Activated CD4-positive, alpha-beta T cell treated with anti-CD3 and anti-CD28 coated beads, Interleukin-2, amount 50 U/mL, for 4 hours (primary cell): Measurements from ENCODE around the gene WDR89.
A peak's percentile ranks its signal among the peaks of the same experiment; 100 is the strongest.
"Not testable (repeated sequence)": the region's sequence is repeated elsewhere in the genome, so short reads cannot be mapped to it uniquely, and the experiment has no call there.

ENCODE experiments used
- DNase-seq, 2 experiments: peaks; one replicate each; pipeline ENCODE4 v3.0.0-alpha.2; 2020

The WDR89 gene, protein sequence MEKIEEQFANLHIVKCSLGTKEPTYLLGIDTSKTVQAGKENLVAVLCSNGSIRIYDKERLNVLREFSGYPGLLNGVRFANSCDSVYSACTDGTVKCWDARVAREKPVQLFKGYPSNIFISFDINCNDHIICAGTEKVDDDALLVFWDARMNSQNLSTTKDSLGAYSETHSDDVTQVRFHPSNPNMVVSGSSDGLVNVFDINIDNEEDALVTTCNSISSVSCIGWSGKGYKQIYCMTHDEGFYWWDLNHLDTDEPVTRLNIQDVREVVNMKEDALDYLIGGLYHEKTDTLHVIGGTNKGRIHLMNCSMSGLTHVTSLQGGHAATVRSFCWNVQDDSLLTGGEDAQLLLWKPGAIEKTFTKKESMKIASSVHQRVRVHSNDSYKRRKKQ

DNA sequence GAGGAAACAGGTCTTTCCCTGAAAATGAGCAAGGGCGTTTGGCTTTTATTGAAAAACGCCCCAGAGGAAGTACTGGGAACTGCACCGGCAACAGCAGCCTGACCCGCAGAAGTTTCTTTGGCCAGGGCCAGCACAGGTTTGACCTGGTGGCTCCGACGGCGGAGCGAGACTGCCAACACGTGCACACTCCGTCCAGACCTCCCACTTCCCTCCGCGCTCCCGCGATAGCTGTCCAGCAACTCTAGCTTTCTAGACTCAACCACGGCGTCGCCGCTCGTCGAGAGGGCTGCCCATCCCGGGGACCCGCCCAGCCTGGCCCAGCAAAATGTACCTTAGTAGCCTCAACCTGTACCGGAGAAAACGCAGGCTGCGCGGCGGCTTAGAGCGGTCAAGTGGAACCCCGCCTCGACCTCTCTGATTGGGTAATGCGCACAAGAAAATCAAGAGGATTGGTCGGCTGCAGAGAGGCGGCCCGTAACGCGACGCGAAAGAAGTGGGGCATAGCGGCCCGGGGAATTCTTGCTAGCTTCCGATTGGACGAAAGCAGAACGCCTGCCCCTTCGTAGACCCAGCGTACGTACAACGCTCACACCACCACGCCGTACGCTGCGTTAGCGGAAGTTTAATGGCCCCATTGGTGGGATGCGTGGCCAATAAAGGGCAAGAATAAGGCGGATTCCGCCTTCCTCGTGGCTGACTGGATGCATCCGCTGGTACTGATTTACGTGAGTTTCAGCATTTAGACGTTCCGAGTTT lies at the start of gene WDR89:
Gene WDR89, minus strand, starts transcription at position 399 of the 756 bp plus-strand sequence. CDS start 41,929 bp downstream, outside the sequence.
- peak; percentile 93 to 95 for DNase-seq

DNA sequence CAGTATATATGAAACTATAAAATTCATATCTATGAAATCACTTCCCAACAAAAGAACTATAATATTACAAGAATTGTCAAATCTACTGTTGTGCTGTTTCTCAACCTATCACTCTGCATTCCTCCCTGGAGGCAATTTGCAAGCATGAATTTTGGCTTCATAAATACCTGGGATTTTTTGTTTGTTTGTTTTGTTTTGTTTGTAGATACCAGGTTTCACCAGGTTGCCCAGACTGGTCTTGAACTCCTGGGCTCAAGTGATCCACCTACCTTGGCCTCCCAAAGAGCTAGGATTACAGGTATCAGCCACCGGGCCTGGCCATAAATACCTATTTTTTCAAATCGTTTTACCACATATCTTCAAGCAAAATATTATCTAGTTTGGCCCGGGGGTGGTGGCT lies 47.5 kb upstream of the WDR89 start:
- no peak for DNase-seq

DNA sequence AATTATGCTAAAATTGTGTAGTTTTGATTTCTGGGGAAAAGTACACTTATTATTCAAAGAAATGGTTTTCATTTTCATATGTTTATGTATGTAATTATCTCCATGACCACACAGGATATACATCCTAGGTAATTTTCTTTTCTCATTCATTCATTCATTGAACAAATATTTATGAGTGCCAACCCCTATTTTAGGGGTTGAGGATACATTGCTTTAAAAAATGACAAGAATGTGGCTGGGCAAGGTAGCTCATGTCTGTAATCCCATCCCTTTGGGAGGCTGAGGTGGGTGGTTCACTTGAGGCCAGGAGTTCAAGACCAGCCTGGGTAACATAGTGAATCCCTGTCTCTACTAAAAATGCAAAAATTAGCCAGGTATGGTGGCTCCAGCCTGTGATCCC lies 45.3 kb upstream of the WDR89 start:
- DNase-seq = no peak

DNA sequence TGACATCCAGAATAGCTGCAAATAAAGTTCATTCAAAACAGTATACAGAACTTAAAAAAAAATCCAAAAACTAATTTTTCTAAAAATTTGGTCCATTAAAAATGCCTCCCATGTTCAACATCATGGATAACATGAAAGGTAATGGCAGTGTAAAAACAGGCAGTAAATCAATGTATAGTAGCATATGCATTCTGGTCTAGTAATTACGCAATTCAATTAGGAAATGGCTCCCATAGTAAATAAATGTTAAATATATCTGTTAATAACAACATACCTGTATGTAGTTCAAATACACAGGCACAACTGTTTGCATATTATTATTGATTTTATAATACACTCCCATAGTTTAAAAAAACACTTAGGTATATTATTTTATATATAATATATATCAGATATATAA lies 43.7 kb upstream of the WDR89 start:
- no peak for DNase-seq

DNA sequence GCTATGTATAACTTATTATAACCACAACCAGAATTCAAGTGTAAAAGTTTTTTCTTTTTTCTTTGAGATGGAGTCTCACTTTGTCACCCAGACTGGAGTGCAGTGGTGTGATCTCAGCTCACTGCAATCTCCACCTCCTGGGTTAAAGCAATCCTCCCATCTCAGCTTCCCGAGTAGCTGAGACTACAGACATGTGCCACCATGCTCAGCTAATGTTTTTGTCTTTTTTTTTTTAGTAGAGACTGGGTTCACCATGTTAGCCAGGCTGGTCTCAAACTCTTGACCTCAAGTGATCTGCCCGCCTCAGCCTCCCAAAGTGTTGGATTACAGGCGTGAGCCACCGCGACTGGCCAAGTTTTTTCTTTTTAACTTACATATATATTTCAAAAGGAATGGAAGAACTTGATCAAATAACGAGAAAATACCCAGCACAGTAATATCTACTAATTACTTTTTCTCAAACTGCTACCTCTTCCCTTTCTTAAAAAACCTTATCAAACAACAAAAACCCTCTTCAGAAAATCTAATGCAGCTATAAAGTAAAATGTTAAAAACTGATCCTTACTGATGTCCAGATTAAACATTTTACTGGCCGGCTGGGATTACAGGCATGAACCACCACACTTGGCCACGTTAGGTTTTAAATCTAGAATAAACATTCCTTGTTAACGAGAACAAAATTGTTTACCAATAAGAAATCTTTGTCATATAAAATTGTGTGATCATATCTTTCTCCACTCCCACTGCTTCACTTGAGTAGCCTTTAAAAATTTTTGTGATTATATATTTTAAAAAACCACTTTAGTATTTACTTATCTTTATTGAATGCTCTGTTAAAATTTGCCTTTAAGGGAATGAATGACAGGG lies 41.3 kb upstream of the WDR89 start:
- DNase-seq = no peak

DNA sequence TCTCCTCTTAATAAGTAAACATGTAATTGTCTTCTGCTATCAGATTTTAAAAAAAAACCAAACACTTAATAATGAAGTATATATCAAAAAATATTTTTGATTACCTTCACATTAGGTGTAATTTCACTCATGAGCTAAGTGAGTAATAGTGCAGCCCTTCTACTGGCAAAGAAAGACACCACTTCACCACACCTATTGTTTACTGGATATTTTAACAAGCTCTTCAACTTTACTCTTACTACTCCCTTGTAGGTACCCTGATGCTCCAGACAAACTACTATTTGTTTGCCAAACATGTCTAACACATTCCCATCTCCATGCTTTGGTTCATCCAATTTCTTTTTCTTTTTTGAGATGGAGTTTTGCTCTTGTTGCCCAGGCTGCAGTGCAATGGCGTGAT lies 36.9 kb upstream of the WDR89 start:
- no peak for DNase-seq

DNA sequence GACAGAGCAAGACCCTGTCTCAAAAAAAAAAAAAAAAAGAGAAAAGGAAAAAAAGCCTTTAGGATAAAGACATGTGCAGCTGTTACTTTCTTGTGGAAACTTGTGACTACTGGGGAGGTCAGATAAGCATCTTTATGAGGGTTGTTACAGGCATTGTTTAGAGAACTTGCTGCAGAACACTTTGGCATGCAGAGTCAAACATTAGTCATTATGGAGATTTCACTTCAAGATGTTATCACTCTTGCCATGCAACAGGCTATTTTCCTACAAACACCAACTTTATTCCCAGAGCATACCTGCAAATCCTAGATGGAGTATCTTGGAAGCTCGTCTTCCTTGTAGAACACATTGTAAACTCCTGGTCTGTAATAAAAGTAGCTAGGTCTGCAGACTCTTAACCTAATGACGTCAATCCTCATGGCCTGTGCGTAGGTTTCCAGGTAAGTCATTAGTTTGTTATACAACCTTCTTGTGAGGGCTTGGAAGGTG lies 36.3 kb upstream of the WDR89 start:
- DNase-seq = no peak

DNA sequence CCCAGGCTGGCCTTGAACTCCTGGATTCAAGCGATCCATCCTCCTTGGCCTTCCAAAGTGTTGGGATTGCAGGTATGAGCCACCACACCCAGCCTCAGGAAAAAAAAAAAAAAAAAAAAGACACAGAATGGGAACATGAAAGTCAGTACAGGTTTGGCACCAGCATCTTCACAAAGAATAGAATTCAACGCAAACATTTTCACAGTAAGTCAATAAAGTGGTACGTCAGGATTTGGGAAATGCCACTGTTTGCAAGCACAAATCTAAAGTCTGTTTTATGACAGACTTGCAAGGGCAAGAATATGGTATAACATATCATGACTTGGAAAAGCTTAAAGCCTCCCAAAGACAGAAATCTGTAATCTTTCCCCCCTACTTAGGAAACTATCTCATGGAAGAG lies 34.9 kb upstream of the WDR89 start:
- DNase-seq = no peak

DNA sequence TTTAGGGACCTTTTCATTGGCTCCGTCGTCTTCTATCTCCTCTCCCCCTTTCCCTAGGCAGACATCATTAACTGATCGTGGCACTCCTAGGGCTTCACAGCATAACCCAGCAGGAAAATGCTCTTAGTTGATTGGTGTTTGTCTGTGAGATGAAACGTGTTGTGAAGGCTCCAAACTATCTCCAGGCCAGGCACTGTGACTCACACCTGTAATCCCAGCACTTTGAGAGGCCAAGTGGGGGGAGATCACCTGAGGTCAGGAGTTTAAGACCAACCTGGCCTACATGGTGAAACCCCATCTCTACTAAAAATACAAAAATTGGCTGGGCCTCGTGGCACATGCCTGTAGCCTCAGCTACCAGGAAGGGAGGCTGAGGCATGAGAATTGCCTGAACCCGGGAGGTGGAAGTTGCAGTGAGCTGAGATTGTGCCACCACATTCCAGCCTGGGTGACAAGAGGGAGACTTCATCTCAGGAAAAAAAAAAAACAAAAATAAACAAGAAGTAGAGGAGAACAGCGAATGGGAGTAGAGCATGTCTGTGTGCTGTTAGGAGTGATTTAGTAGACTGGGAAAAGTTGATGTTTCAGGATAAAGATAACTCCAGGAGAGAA lies 32.3 kb upstream of the WDR89 start:
- DNase-seq = no peak

DNA sequence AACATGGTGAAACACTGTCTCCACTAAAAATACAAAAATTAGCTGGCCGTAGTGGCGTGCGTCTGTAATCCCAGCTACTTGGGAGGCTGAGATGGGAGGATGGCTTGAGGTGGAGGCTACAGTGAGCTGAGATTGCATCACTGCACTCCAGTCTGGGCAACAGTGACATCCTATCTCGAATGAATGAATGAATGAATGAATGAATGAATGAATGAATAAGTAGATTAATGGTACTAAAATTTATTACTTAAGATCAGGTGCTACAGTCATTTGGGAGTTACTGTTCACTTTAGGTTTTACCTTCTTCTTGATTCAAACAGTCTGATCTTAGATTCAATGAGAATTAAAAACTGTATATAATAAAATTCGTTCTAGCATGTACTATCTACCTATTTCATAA lies 31.6 kb upstream of the WDR89 start:
- DNase-seq = no peak

DNA sequence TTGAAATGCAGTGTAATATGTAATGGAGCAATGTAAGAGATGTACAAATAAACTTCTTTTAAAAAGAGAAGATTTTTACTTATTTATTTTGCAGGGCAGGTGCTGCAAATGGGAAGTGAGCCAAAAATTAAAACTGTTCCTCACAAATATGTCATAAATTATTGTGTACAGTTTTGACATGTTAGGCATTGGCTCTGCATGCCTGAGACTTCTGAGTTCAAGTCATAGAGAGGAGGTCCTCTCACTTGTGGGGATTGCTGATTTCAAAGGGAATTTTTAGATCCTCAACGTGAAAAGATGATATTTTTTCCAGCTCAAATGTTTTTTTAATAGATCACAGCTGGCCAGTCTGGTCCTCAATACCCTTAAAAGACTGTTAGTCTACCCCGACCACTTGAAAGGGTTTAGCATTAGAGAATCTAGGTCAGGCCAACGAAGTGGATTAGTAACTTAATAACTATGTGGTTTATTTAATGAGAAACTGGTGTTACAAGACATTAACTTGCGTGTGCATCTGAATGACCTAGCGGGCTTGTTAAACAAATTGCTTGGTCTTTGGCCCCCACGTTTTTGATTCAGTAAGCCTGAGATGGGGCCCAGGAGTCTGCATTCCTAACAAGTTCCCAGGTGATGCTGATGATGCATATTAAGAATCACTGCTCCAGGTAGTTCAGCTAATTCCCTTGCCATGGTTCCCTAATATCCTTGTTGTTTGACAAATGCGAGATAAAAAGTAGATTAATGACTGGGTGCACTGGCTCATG lies 30.9 kb upstream of the WDR89 start:
- no peak for DNase-seq

DNA sequence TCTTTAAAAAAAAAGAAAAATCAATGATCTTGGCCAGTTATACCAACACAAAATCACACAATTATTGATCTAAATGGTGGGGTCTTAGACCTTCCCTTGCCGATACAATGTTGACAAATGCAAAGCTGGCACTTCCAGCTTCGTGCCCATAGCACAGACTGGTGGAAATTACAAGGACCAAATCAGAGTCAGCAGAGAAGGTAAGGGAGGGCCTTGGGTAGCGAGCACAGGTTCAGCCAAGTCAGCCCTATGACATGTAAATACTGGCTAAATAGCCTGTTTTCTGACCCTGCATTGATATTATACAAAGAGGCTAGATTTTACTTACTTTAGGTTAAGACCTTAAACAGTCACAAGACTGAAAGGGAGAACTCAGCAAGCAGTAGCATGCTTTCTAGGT lies 30.3 kb upstream of the WDR89 start:
- no peak for DNase-seq

DNA sequence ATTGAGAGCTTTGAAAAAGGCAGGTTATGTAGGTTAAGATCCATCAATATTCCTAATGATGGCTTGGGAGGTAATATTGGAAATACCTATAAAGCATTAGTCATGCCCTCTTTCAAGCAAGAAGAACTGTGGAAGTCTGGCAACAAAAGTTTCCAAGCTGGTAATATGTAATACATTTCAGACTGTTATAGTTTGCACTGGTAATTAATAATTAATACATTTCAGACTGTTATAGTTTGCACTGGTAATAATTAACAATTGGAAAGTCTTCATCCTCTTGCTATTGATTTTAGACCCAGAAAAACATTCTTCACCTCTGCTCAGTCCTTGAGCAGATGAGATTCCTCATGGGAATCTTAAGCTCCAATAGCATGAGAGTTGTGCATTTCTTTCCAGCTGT lies 29.0 kb upstream of the WDR89 start:
- no peak for DNase-seq

DNA sequence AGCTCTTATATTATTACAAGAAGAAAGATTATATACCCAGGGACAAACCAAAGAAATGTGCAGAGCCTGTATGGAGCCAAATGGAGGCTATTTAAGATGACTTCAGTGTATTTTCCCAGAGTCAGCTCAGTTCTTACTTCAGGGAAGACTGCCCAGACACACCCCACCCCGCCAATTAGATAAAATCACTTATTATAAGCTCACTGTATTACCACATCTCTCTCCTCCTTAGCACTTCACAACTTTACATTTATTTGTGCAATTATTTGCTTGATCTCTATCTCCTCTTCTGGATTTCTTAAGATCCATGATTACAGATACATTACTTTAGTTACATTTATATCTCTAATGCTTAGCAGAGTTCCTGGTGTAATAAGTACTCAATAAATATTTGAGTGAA lies 24.7 kb upstream of the WDR89 start:
- DNase-seq = no peak

DNA sequence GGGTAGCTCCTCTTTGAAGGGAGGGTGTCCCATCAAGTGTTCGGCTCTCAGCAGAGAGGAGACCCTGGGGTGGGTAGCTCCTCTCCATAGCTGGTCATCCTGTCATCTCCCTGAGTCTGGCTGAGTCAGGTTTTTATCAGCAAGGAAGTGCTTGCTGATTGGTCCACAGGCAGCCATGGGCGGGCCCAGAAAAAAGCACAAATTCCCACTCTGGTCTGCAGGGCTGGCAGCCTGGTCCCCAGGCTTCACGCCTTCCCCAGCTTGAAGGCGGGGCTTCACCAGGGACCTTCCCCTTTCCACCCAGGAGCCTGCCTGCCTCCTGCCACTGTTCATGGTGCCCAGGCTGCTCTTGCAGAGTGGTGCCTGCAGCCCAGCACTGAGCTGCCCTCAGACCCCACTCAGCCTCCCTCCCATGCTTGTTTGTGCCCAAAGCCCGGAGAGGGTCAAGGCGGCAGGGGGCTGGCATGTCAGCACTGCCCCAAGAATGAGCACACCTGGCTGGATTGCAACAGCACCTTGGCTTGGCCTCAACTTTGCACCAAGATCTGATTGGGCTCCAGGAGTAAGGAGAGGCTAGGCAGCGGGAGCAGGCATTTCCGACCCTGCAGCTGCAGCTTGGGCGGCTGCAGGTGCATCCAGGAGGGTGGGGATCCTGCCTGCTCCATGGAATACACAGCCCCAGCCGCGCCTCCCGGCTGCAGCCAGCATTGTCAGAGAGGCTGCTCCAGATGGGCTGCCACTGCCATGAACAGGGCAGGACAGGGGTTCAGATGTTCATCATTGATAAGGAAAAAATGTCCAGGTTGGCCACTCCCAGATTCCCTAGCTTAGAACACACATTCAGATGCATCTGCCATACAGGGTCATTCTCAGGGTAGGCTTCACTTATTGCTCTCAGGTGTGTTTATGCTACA lies 22.0 kb upstream of the WDR89 start:
- no peak for DNase-seq

DNA sequence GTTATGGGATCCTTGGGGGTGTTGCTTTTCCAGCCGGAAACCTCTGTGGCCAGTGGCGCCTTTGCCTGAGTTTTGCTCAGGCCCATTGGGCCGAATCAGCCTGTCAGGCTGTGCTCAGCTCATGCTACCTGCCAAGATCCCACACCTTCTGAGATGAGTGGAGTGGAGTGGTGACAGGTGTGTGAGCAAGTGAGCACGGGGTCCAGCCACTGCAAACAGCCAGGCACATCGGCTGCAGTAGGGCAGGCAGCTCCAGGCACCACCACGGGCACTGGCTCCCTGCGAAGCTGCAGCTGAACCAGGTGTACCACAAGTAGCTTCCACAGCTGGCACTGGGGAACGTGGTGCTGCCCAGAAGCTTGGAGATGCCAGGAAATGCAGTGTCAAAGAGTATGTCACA lies 21.1 kb upstream of the WDR89 start:
- no peak for DNase-seq

DNA sequence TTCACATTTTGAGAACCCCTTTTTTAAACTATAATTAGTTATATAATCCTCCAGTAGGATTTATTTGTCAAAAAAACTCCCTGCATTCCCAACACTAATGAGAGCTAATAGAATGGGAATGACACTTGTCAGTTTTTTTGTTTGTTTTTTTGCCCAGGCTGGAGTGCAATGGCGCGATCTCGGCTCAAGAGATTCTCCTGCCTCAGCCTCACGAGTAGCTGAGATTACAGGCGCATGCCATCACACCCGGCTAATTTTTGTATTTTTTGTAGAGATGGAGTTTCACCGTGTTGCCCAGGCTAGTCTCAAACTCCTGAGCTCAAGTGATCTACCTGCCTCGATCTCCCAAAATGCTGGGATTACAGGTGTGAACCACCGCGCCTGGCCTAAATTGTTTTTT lies 20.2 kb upstream of the WDR89 start:
- DNase-seq = not testable (repeated sequence)

DNA sequence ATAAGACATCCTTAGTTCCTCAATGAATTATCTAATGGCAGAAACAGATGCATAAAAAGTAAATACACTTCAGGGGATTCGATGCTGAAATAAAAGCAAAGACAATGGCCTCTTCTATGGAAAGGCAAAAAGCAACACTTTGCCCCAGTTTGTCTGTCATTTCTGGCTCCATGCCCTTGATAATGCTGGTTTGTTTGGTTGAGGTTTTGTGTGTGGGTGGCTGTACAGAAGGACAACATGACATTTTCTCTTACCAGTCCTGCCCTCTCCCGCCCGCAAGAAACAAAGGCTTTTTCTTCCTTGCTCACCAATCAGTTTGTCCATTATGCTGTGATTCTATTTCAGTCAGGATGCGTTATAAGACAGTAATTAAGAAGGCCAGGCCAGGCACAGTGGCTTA lies 18.1 kb upstream of the WDR89 start:
- DNase-seq = no peak

DNA sequence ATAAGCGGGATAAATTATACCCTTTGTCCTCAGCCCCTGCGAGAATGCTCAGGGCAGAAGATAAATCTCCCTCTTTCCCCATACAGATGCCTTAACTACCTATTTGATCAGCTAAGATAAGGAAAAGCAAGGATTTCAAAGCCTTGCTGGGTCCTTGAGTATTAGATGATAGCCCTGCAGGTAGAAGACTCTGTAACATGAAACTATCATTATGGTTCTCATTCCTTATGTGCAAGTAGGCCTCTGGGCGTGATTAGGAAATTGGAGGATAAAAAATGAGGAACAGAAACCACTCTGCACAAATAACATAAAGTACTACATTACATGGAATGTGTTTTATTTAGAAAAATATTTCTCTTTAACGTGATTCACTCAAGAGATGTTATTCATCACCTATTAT lies 14.5 kb upstream of the WDR89 start:
- no peak for DNase-seq

DNA sequence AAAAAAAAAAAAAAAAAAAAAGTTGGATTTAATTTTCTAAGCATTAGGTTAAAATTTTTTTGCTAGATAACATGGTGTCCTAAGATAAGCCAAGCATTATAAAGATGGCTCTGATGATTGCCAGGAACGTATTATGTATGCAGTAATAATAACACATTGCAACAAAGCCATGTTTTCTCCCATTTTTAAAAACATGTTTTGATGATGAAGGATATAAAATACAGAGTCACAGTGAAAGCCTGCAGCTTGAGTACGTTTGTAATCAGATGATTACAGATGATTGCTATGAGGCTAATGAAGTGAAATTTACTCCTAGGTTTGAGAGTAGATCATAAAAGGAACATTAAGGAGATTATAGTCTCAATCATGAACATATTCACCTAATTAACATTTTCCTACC lies 13.3 kb upstream of the WDR89 start:
- DNase-seq = no peak

DNA sequence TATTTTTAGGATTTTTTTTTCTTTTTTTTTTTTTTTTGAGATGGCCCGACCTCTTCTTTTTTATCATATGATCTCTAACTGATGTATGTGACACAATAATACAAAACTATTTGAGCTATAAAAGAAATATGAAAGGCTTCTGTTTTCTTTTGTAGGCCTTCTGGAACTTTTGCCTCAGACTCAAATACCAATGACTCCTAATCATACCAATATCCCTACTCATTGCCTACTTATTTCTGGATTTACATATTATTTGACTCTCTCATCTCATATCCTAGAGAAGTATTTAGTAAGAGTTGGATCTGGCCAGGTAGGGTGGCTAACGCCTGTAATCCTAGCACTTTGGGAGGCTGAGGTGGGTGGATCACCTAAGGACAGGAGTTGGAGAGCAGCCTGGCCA lies 12.7 kb upstream of the WDR89 start:
- DNase-seq = no peak
